K562 (cell line): ENCODE measurements around the gene SH3GLB2. TPM values are rescaled to one million over a fixed set of nuclear protein-coding genes. Genes with fewer than 3 reads are reported as not detected.

ENCODE experiments used
- ASH1L ChIP-seq: fragments of 450-650 bp; IDR thresholded peaks from 2 replicates; pipeline ENCODE4 v1.6.1; 2018; ENCODE audit warnings: borderline replicate concordance, mild to moderate bottlenecking, low read depth; ENCODE audit not compliant: partially characterized antibody
- CBFB ChIP-seq: sonication (generic); formaldehyde crosslinking; IDR thresholded peaks from 2 replicates; pipeline ENCODE4 v1.4.0; 2020; ENCODE audit warnings: mild to moderate bottlenecking, missing genetic modification reagents
- CHD2 ChIP-seq: IDR thresholded peaks from 2 replicates; pipeline ENCODE4 v1.6.1; 2011; ENCODE audit warnings: low read depth, low read length
- ETS2 ChIP-seq: IDR thresholded peaks from 2 replicates; pipeline ENCODE4 v1.6.1; 2016; ENCODE audit warnings: borderline replicate concordance, missing genetic modification characterization, mild to moderate bottlenecking, moderate library complexity, missing compliant biosample characterization; ENCODE audit not compliant: poor library complexity, severe bottlenecking
- GATA2 ChIP-seq: sonication (generic); formaldehyde crosslinking; IDR thresholded peaks from 2 replicates; pipeline ENCODE4 v1.4.0; 2020; ENCODE audit warnings: mild to moderate bottlenecking, missing genetic modification reagents
- RAD51 ChIP-seq: fragments of 450-650 bp; IDR thresholded peaks from 2 replicates; pipeline ENCODE4 v1.7.1; 2016; ENCODE audit warnings: low read depth, mild to moderate bottlenecking, borderline replicate concordance
- RBM15 ChIP-seq: fragments of 200-400 bp; formaldehyde crosslinking; IDR thresholded peaks from 2 replicates; pipeline ENCODE4 v1.6.1; 2018; ENCODE audit warnings: mild to moderate bottlenecking, low read length, moderate library complexity; ENCODE audit not compliant: insufficient read depth
- ZBTB17 ChIP-seq: fragments of 450-650 bp; formaldehyde crosslinking; IDR thresholded peaks from 2 replicates; pipeline ENCODE4 v1.4.0; 2020; ENCODE audit warnings: mild to moderate bottlenecking
- ZKSCAN3 ChIP-seq: fragments of 250-450 bp; sonication (Bioruptor Pico); IDR thresholded peaks from 2 replicates; pipeline ENCODE4 v1.4.0; 2020
- polyA plus RNA-seq, 8 experiments: library from polyadenylated mRNA; depleted of rRNA in 4 of 8; stranded (reverse) in 5 of 8; unstranded in 3 of 8; fragments of >200 nt; fragmentation: Nextera tagmentation in 2 of 8; fragmentation: Illumina TruSeq in 1 of 8; extraction: Ambion mirVana in 2 of 8; extraction: Trizol in 1 of 8; gene quantifications; 2 replicates each; pipeline versions ENCODE4 v1.2.1 to v1.2.3, GENCODE V29; 2011 to 2014; ENCODE audit warnings: inconsistent platforms in 1 of 8, missing spikeins in 1 of 8
- total RNA-seq, 7 experiments: library from RNA; depleted of rRNA in 6 of 7; stranded (reverse); fragments of >200 nt in 6 of 7; fragmentation: Illumina TruSeq in 2 of 7; extraction: Trizol in 2 of 7; gene quantifications; 2 replicates each; pipeline versions ENCODE4 v1.2.1 to v1.2.3, GENCODE V29; 2011 to 2021; ENCODE audit warnings: low replicate concordance in 1 of 7
- TF ChIP-seq, protein P1 (sequence below): fragments of 450-650 bp; IDR thresholded peaks from 2 replicates; pipeline ENCODE4 v1.6.1; 2016; ENCODE audit warnings: mild to moderate bottlenecking, moderate library complexity
- TF ChIP-seq, protein P2 (sequence below): fragments of 450-650 bp; IDR thresholded peaks from 2 replicates; pipeline ENCODE4 v1.6.1; 2017; ENCODE audit warnings: antibody characterized with exemption, mild to moderate bottlenecking

SH3GLB2 gene
- total and polyA plus RNA-seq, 9 of the 15 experiments (the other 6 are each of a cell fraction or from before 2014, with no cell fraction given): 0.20 to 118 (median 58.8) TPM

DNA sequence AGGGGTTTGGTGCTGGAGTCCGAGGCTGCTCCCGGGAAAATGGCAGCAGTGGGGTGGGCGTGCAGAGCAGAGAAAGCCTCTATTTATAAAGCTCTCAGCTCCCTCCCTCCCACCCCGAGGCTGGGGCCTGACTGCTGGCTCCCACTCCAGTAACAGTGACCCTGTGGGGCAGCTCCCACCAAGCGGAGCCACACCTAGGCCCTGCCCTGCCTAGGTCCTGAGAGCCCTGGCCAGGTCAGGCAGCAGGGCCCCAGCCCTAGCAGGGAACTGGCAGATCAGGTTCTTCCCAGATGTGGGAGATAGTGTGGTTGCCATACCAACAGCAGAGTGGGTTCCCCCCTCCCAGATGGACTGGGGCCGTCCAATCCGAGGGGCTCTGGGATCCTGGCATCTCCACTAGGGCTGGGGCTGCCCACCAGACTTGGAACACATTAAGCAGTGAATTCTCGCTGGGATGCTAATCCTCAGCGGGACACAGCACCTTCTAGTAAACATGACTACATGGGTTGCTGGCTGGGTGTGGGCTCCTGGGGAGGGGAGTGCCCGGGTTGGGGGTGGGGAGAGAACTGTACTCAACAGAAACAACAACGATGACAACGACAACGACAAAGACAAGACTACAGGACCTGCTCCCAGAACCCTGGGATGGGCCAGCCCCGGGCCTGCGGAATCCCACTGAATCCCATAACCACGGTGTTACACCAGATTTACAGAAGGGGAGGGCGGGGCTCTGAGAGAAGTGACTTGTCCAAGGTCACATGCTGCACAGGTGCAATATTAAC, 1.5 kb downstream of the SH3GLB2 start (continued):
- peak; percentile 72; the same call in 1 of the 2 replicates for TF ChIP-seq GATA2 (CRISPR knock-in tag)
- peak; percentile 15; the same call in 1 of the 2 replicates for TF ChIP-seq RAD51
- no peak for TF ChIP-seq RBM15
- no peak for TF ChIP-seq CHD2
- no peak for TF ChIP-seq ETS2
- TF ChIP-seq ZKSCAN3: no peak
- TF ChIP-seq, protein P1, sequence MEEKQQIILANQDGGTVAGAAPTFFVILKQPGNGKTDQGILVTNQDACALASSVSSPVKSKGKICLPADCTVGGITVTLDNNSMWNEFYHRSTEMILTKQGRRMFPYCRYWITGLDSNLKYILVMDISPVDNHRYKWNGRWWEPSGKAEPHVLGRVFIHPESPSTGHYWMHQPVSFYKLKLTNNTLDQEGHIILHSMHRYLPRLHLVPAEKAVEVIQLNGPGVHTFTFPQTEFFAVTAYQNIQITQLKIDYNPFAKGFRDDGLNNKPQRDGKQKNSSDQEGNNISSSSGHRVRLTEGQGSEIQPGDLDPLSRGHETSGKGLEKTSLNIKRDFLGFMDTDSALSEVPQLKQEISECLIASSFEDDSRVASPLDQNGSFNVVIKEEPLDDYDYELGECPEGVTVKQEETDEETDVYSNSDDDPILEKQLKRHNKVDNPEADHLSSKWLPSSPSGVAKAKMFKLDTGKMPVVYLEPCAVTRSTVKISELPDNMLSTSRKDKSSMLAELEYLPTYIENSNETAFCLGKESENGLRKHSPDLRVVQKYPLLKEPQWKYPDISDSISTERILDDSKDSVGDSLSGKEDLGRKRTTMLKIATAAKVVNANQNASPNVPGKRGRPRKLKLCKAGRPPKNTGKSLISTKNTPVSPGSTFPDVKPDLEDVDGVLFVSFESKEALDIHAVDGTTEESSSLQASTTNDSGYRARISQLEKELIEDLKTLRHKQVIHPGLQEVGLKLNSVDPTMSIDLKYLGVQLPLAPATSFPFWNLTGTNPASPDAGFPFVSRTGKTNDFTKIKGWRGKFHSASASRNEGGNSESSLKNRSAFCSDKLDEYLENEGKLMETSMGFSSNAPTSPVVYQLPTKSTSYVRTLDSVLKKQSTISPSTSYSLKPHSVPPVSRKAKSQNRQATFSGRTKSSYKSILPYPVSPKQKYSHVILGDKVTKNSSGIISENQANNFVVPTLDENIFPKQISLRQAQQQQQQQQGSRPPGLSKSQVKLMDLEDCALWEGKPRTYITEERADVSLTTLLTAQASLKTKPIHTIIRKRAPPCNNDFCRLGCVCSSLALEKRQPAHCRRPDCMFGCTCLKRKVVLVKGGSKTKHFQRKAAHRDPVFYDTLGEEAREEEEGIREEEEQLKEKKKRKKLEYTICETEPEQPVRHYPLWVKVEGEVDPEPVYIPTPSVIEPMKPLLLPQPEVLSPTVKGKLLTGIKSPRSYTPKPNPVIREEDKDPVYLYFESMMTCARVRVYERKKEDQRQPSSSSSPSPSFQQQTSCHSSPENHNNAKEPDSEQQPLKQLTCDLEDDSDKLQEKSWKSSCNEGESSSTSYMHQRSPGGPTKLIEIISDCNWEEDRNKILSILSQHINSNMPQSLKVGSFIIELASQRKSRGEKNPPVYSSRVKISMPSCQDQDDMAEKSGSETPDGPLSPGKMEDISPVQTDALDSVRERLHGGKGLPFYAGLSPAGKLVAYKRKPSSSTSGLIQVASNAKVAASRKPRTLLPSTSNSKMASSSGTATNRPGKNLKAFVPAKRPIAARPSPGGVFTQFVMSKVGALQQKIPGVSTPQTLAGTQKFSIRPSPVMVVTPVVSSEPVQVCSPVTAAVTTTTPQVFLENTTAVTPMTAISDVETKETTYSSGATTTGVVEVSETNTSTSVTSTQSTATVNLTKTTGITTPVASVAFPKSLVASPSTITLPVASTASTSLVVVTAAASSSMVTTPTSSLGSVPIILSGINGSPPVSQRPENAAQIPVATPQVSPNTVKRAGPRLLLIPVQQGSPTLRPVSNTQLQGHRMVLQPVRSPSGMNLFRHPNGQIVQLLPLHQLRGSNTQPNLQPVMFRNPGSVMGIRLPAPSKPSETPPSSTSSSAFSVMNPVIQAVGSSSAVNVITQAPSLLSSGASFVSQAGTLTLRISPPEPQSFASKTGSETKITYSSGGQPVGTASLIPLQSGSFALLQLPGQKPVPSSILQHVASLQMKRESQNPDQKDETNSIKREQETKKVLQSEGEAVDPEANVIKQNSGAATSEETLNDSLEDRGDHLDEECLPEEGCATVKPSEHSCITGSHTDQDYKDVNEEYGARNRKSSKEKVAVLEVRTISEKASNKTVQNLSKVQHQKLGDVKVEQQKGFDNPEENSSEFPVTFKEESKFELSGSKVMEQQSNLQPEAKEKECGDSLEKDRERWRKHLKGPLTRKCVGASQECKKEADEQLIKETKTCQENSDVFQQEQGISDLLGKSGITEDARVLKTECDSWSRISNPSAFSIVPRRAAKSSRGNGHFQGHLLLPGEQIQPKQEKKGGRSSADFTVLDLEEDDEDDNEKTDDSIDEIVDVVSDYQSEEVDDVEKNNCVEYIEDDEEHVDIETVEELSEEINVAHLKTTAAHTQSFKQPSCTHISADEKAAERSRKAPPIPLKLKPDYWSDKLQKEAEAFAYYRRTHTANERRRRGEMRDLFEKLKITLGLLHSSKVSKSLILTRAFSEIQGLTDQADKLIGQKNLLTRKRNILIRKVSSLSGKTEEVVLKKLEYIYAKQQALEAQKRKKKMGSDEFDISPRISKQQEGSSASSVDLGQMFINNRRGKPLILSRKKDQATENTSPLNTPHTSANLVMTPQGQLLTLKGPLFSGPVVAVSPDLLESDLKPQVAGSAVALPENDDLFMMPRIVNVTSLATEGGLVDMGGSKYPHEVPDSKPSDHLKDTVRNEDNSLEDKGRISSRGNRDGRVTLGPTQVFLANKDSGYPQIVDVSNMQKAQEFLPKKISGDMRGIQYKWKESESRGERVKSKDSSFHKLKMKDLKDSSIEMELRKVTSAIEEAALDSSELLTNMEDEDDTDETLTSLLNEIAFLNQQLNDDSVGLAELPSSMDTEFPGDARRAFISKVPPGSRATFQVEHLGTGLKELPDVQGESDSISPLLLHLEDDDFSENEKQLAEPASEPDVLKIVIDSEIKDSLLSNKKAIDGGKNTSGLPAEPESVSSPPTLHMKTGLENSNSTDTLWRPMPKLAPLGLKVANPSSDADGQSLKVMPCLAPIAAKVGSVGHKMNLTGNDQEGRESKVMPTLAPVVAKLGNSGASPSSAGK: 0 out of 2 replicates have a peak, but pooled peaks have one; percentile 26
- no peak for TF ChIP-seq CBFB (CRISPR knock-in tag)
- TF ChIP-seq ZBTB17 (CRISPR knock-in tag): no peak
- TF ChIP-seq, protein P2, sequence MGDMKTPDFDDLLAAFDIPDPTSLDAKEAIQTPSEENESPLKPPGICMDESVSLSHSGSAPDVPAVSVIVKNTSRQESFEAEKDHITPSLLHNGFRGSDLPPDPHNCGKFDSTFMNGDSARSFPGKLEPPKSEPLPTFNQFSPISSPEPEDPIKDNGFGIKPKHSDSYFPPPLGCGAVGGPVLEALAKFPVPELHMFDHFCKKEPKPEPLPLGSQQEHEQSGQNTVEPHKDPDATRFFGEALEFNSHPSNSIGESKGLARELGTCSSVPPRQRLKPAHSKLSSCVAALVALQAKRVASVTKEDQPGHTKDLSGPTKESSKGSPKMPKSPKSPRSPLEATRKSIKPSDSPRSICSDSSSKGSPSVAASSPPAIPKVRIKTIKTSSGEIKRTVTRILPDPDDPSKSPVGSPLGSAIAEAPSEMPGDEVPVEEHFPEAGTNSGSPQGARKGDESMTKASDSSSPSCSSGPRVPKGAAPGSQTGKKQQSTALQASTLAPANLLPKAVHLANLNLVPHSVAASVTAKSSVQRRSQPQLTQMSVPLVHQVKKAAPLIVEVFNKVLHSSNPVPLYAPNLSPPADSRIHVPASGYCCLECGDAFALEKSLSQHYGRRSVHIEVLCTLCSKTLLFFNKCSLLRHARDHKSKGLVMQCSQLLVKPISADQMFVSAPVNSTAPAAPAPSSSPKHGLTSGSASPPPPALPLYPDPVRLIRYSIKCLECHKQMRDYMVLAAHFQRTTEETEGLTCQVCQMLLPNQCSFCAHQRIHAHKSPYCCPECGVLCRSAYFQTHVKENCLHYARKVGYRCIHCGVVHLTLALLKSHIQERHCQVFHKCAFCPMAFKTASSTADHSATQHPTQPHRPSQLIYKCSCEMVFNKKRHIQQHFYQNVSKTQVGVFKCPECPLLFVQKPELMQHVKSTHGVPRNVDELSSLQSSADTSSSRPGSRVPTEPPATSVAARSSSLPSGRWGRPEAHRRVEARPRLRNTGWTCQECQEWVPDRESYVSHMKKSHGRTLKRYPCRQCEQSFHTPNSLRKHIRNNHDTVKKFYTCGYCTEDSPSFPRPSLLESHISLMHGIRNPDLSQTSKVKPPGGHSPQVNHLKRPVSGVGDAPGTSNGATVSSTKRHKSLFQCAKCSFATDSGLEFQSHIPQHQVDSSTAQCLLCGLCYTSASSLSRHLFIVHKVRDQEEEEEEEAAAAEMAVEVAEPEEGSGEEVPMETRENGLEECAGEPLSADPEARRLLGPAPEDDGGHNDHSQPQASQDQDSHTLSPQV: no peak
- TF ChIP-seq ASH1L: no peak
